ENCODE results near the gene SP7. TPM values are rescaled to one million over a fixed set of nuclear protein-coding genes. Genes with fewer than 3 reads are reported as not detected.

Gene SP7
- total and polyA plus RNA-seq, 9 of the 15 experiments (the other 6 are each of a cell fraction or from before 2014, with no cell fraction given), result 0.04 TPM; not detected in 8

DNA sequence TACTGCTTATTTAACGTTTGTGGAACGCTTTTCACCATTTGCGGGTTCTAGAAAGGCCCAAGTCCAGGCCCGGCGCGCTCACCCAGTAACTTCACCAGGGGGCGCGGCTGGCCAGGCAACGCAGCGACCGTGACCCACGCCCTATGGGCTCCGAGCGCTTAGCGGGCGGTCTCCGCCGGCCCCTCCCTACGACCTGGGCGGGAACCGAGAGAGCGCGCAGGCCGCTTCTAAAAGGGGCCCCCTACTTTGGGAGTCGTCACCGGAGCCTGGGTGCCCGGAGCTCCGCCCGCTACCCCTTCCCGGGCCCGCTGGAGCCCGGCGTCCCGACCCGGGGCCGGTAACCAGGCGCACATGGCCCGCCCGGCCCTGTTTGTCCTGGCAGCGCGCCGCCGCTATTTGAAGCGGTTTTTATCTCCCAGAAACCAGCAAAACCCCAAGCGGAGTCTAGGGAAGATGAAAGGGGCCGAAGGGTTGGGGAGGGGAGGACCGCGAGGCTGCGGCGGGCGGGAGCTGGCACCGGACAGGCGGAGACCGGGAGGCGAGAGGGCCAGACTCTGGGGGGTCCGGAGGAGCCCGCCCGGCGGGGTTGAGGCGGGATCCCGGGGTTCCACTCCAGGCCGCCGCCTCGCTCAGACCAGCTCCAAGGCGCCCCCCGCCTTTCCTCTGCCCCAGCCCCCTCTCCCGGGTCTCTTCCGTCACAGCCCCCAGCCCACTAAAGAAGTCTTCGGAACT is 11.2 kb downstream of the SP7 start (continued):
- TF ChIP-seq, protein P1, sequence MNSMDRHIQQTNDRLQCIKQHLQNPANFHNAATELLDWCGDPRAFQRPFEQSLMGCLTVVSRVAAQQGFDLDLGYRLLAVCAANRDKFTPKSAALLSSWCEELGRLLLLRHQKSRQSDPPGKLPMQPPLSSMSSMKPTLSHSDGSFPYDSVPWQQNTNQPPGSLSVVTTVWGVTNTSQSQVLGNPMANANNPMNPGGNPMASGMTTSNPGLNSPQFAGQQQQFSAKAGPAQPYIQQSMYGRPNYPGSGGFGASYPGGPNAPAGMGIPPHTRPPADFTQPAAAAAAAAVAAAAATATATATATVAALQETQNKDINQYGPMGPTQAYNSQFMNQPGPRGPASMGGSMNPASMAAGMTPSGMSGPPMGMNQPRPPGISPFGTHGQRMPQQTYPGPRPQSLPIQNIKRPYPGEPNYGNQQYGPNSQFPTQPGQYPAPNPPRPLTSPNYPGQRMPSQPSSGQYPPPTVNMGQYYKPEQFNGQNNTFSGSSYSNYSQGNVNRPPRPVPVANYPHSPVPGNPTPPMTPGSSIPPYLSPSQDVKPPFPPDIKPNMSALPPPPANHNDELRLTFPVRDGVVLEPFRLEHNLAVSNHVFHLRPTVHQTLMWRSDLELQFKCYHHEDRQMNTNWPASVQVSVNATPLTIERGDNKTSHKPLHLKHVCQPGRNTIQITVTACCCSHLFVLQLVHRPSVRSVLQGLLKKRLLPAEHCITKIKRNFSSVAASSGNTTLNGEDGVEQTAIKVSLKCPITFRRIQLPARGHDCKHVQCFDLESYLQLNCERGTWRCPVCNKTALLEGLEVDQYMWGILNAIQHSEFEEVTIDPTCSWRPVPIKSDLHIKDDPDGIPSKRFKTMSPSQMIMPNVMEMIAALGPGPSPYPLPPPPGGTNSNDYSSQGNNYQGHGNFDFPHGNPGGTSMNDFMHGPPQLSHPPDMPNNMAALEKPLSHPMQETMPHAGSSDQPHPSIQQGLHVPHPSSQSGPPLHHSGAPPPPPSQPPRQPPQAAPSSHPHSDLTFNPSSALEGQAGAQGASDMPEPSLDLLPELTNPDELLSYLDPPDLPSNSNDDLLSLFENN (IDR thresholded peaks at IDR 0.05; ENCODE audit: low read depth in 2 of 2, low read length in 2 of 2), result 0 out of 4 replicates have a peak, but pooled peaks of 1 of the 2 experiments have one; percentile 9
- peak; percentile 60; the same call in 1 of the 2 replicates for TF ChIP-seq XRCC5 (IDR thresholded peaks at IDR 0.05; ENCODE audit: low read depth, low read length)
- TF ChIP-seq ZNF76 (CRISPR knock-in tag; IDR thresholded peaks at IDR 0.05; ENCODE audit: borderline replicate concordance), result 0 out of 2 replicates have a peak, but pooled peaks have one; percentile 35
- peak; percentile 65; the same call in 1 of the 2 replicates for TF ChIP-seq ATF7 (IDR thresholded peaks at IDR 0.05)
- TF ChIP-seq, protein P2, sequence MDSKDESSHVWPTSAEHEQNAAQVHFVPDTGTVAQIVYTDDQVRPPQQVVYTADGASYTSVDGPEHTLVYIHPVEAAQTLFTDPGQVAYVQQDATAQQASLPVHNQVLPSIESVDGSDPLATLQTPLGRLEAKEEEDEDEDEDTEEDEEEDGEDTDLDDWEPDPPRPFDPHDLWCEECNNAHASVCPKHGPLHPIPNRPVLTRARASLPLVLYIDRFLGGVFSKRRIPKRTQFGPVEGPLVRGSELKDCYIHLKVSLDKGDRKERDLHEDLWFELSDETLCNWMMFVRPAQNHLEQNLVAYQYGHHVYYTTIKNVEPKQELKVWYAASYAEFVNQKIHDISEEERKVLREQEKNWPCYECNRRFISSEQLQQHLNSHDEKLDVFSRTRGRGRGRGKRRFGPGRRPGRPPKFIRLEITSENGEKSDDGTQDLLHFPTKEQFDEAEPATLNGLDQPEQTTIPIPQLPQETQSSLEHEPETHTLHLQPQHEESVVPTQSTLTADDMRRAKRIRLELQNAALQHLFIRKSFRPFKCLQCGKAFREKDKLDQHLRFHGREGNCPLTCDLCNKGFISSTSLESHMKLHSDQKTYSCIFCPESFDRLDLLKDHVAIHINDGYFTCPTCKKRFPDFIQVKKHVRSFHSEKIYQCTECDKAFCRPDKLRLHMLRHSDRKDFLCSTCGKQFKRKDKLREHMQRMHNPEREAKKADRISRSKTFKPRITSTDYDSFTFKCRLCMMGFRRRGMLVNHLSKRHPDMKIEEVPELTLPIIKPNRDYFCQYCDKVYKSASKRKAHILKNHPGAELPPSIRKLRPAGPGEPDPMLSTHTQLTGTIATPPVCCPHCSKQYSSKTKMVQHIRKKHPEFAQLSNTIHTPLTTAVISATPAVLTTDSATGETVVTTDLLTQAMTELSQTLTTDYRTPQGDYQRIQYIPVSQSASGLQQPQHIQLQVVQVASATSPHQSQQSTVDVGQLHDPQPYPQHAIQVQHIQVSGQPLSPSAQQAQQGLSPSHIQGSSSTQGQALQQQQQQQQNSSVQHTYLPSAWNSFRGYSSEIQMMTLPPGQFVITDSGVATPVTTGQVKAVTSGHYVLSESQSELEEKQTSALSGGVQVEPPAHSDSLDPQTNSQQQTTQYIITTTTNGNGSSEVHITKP (IDR thresholded peaks at IDR 0.05; ENCODE audit: partially characterized antibody), result peak; percentile 28
- TF ChIP-seq, protein P3, sequence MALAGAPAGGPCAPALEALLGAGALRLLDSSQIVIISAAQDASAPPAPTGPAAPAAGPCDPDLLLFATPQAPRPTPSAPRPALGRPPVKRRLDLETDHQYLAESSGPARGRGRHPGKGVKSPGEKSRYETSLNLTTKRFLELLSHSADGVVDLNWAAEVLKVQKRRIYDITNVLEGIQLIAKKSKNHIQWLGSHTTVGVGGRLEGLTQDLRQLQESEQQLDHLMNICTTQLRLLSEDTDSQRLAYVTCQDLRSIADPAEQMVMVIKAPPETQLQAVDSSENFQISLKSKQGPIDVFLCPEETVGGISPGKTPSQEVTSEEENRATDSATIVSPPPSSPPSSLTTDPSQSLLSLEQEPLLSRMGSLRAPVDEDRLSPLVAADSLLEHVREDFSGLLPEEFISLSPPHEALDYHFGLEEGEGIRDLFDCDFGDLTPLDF (CRISPR knock-in tag; IDR thresholded peaks at IDR 0.05), result peak; percentile 96
- TF ChIP-seq BHLHE40 (IDR thresholded peaks at IDR 0.05; ENCODE audit: low read length), result peak; percentile 41; the same call in 1 of the 2 replicates
- 0 out of 2 replicates have a peak, but pooled peaks have one; percentile 39 for TF ChIP-seq ARID1B (IDR thresholded peaks at IDR 0.05)
- TF ChIP-seq KLF16 (IDR thresholded peaks at IDR 0.05), result peak; percentile 59
- peak; percentile 56 for TF ChIP-seq HNRNPLL (IDR thresholded peaks at IDR 0.05; ENCODE audit: low read depth, low read length, poor library complexity, severe bottlenecking)
- no peak for TF ChIP-seq SIX5 (IDR thresholded peaks at IDR 0.05; ENCODE audit: borderline replicate concordance in 1 of 2, insufficient read depth in 1 of 2, low read depth in 1 of 2, low read length in 2 of 2)
- TF ChIP-seq TCF7L2 (IDR thresholded peaks at IDR 0.05; ENCODE audit: low read depth, low read length), result peak; percentile 79
- peak; percentile 90 to 91 for TF ChIP-seq MAZ (CRISPR knock-in tag; conservative IDR thresholded peaks at IDR 0.05 in 1 of 2, IDR thresholded peaks at IDR 0.05 in 1 of 2)
- TF ChIP-seq, protein P4, sequence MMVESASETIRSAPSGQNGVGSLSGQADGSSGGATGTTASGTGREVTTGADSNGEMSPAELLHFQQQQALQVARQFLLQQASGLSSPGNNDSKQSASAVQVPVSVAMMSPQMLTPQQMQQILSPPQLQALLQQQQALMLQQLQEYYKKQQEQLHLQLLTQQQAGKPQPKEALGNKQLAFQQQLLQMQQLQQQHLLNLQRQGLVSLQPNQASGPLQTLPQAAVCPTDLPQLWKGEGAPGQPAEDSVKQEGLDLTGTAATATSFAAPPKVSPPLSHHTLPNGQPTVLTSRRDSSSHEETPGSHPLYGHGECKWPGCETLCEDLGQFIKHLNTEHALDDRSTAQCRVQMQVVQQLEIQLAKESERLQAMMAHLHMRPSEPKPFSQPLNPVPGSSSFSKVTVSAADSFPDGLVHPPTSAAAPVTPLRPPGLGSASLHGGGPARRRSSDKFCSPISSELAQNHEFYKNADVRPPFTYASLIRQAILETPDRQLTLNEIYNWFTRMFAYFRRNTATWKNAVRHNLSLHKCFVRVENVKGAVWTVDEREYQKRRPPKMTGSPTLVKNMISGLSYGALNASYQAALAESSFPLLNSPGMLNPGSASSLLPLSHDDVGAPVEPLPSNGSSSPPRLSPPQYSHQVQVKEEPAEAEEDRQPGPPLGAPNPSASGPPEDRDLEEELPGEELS (CRISPR knock-in tag; IDR thresholded peaks at IDR 0.05; ENCODE audit: borderline replicate concordance), result 0 out of 2 replicates have a peak, but pooled peaks have one; percentile 34
- TF ChIP-seq STAG1 (CRISPR knock-in tag; IDR thresholded peaks at IDR 0.05; ENCODE audit: borderline replicate concordance), result peak; percentile 88

Measured in K562 (cell line).